ENCODE results near the gene DPF3. TPM values are rescaled to one million over a fixed set of nuclear protein-coding genes. Genes with fewer than 3 reads are reported as not detected.

Gene DPF3
- total RNA-seq, 2 experiments from 2014 or later, result 6.6 to 7.4 TPM

DNA sequence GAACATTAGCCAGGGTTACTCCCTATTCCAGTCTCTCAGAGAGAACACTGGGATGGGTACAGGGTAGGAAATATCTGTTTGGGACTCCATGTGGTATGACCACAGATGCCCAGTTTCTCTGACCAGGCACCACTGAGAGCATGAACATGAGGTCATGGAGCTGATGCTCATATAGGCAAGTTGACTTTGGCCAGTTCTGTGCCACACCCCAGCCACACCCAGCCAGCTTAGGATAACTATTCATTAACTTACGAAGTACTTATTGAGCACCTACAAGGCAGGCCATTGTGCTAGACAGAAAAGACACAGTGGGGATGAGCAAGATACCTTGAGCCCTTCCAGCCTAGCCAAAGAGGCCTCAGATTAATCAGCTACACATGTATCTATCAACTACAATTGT lies 262.5 kb downstream of the DPF3 start:
- H3K4me1 Mint-ChIP-seq, result no peaks in the 10 kb centered on the region
- H3K36me3 Mint-ChIP-seq (ENCODE audit: low read depth), result no peaks in the 10 kb centered on the region
- POLR2A ChIA-PET, result no interaction called here
- H3K4me3 Mint-ChIP-seq, result no peak overlapping the region
- H3K27ac Mint-ChIP-seq, result no peak overlapping the region
- DNase-seq, result no peak
- CTCF ChIA-PET, result no interaction called here
- H3K27me3 Mint-ChIP-seq, result peaks cover 57% of the 10 kb centered on the region
- peaks cover 3% of the 10 kb centered on the region for H3K9me3 Mint-ChIP-seq

DNA sequence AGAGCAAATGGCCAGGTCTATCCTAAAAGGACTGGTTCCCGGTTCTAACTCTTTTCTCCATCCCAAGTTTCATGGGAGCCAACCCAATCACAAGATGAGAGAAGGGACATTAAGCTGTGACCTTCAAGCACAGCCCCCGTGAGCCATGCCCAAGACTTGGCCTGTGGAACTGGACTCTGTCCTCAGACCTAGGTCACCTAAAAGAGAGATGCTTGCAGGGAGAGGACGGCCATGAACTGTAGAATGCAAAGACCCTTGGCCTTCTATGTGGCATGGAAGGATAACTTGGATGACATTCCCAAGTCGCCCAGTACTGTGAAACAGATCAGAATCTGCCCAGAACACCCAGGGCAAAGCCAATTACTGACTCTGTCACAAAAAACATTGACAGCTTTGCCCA lies 263.5 kb downstream of the DPF3 start:
- H3K4me1 Mint-ChIP-seq, result no peaks in the 10 kb centered on the region
- peaks cover 6% of the 10 kb centered on the region for H3K9me3 Mint-ChIP-seq
- DNase-seq, result no peak
- POLR2A ChIA-PET, result no interaction called here
- H3K27ac Mint-ChIP-seq, result no peak overlapping the region
- no peak overlapping the region for H3K4me3 Mint-ChIP-seq
- H3K27me3 Mint-ChIP-seq, result peaks cover 53% of the 10 kb centered on the region
- no peaks in the 10 kb centered on the region for H3K36me3 Mint-ChIP-seq (ENCODE audit: low read depth)
- CTCF ChIA-PET, result no interaction called here

GRCh38 chr14:72629534-72629933 lies 264.4 kb downstream of the DPF3 start:
- ChIA-PET CTCF (no interaction called here), POLR2A (no interaction called here)
- H3K9me3 Mint-ChIP-seq, result peaks cover 6% of the 10 kb centered on the region
- no peaks in the 10 kb centered on the region for H3K4me1 Mint-ChIP-seq
- H3K36me3 Mint-ChIP-seq (ENCODE audit: low read depth), result no peaks in the 10 kb centered on the region
- H3K27ac Mint-ChIP-seq, result no peak overlapping the region
- H3K4me3 Mint-ChIP-seq, result no peak overlapping the region
- H3K27me3 Mint-ChIP-seq, result peaks cover 47% of the 10 kb centered on the region
- no peak for DNase-seq

DNA sequence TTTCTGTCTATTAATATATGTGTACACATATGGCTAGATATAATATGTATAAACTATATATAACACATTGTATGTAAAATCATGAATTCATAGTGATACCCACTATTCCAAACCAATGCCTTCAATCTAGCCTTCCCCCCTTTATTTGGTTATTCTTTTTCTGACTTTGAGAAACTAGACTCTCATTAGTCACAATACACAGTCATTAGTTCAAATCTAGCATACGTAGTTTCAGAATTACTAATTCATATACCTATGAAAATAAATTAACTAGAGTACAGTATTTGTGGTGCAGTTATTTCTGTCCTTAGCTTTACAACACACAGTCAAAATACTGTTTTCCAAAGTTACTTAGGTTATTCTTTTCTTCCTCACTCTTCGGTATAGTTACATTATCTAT lies 268.2 kb downstream of the DPF3 start:
- ChIA-PET POLR2A (no interaction called here), CTCF (no interaction called here)
- H3K4me1 Mint-ChIP-seq, result no peaks in the 10 kb centered on the region

GRCh38 chr14:72621387-72622065 lies 272.4 kb downstream of the DPF3 start:
- DNase-seq, result no peak
- POLR2A ChIA-PET, result no interaction called here
- no peak overlapping the region for H3K4me3 Mint-ChIP-seq
- CTCF ChIA-PET, result interaction anchor here (0.7 kb wide), 1 partner anchor 11 kb away, joined by 3 read pairs; no protein-coding TSS in a partner anchor
- H3K9me3 Mint-ChIP-seq, result peaks cover 5% of the 10 kb centered on the region
- no peaks in the 10 kb centered on the region for H3K36me3 Mint-ChIP-seq (ENCODE audit: low read depth)
- peaks cover 26% of the 10 kb centered on the region for H3K27me3 Mint-ChIP-seq
- H3K27ac Mint-ChIP-seq, result no peak overlapping the region
- no peaks in the 10 kb centered on the region for H3K4me1 Mint-ChIP-seq

More for the DNA sequence above, 268.2 kb downstream of the DPF3 start:
- DNase-seq, result no peak
- peaks cover 38% of the 10 kb centered on the region for H3K27me3 Mint-ChIP-seq
- H3K9me3 Mint-ChIP-seq, result peaks cover 9% of the 10 kb centered on the region
- no peaks in the 10 kb centered on the region for H3K36me3 Mint-ChIP-seq (ENCODE audit: low read depth)
- H3K4me3 Mint-ChIP-seq, result no peak overlapping the region
- no peak overlapping the region for H3K27ac Mint-ChIP-seq

DNA sequence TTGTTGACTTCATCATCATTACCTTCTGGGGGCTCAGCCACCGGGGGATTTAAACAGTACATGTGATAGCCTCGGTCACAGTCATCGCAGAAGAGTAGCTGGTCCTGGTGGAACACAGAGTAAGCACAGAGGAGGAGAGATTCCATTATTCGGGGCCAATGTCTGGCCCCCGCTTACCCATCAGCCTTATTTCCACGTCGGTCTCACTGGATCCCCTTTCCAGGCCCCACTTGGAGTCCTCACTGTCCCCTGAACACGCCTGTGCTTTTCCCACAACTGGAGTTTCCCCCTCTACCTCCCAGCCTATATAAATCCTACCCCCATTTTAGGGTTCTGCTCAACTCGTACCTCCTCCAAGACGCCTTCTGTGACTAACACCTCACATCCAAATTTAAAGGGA lies 274.0 kb downstream of the DPF3 start:
- Mint-ChIP-seq H3K36me3 (ENCODE audit: low read depth) (no peaks in the 10 kb centered on the region), H3K4me1 (peaks cover 10% of the 10 kb centered on the region), H3K4me3 (no peak overlapping the region), H3K27me3 (peaks cover 26% of the 10 kb centered on the region), H3K9me3 (peaks cover 3% of the 10 kb centered on the region), H3K27ac (no peak overlapping the region)
- ChIA-PET POLR2A (no interaction called here), CTCF (no interaction called here)
- DNase-seq, result no peak

DNA sequence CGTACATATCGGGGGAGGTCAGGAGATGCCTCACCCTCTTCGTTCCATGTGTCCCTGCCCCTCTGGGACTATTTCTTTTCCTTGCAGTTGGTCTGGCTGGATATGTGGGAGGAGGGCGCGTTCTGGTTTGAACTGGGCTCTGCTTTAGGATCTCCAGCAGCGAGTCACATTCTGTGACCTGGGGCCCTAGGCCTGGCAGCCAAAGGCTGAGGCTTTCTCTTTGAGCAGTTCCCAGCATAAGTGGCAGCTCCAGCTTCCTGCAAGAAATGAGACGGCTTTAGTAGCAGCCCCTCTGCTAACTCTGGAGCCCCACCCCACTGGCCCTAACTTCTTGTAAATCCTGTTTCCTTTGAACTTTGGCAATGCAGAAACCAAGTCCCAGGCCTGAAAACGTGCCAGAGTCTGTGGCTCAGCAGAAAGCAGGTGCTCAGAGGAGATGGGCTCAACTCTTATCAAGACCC lies 274.8 kb downstream of the DPF3 start:
- peaks cover 24% of the 10 kb centered on the region for H3K27me3 Mint-ChIP-seq
- H3K4me1 Mint-ChIP-seq, result peaks cover 10% of the 10 kb centered on the region
- POLR2A ChIA-PET, result no interaction called here
- no peak overlapping the region for H3K4me3 Mint-ChIP-seq
- H3K36me3 Mint-ChIP-seq (ENCODE audit: low read depth), result no peaks in the 10 kb centered on the region
- peaks cover 3% of the 10 kb centered on the region for H3K9me3 Mint-ChIP-seq
- CTCF ChIA-PET, result no interaction called here
- no peak overlapping the region for H3K27ac Mint-ChIP-seq
- DNase-seq, result no peak

DNA sequence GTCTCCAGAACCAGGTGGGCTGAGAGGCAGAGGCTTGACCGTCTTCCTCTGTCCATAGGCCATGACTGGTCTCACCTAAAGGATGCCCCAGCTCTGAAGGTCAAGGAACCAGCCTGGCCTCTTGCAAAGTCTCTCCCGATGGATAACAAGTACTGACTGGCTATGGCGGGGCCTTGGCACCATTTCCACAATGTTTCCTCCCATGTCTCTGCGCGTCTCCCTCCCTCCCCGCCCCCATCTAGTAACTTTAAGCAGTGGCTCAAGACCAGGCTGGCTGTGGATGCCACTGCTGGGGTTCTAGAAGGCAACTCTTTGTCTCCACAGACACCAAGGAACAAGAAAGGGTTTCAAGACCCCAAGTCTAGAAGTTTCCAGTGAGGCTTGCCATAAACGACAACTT lies 275.5 kb downstream of the DPF3 start:
- DNase-seq, result no peak
- ChIA-PET CTCF (no interaction called here), POLR2A (no interaction called here)
- Mint-ChIP-seq H3K27me3 (peaks cover 22% of the 10 kb centered on the region), H3K27ac (no peak overlapping the region), H3K4me3 (no peak overlapping the region), H3K4me1 (peaks cover 10% of the 10 kb centered on the region), H3K9me3 (peaks cover 3% of the 10 kb centered on the region), H3K36me3 (ENCODE audit: low read depth) (no peaks in the 10 kb centered on the region)

- ChIA-PET POLR2A (no interaction called here), CTCF (interaction anchor here (0.5 kb wide), 1 partner anchor 1576 kb away, joined by 3 read pairs; no protein-coding TSS in a partner anchor)
- peaks cover 19% of the 10 kb centered on the region for H3K27me3 Mint-ChIP-seq
- peaks cover 10% of the 10 kb centered on the region for H3K4me1 Mint-ChIP-seq
- no peaks in the 10 kb centered on the region for H3K36me3 Mint-ChIP-seq (ENCODE audit: low read depth)
- no peak overlapping the region for H3K4me3 Mint-ChIP-seq
- no peak overlapping the region for H3K27ac Mint-ChIP-seq
- no peak for DNase-seq
- H3K9me3 Mint-ChIP-seq, result peaks cover under 1% of the 10 kb centered on the region
Observed at GRCh38 chr14:72617391-72618031, 276.4 kb downstream of the DPF3 start.

DNA sequence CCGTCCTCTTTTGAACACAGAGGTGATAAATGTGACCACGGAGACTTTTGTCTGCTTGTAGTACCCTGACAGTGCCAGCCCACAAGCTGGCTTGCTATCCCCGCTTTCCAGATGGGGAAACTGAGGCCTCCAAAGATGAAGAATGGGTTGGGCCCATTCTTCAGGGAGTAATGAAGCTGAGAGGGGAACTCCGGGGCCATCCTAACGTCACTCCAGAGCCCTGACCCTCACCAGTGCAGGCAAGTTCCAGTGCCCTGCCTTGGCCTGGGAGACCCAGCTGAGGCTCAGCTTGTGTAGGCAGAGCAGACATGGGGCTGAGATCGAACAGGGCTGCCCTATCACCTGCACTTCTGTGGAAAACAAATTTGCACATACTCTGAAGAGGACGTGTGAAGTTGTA lies 277.1 kb downstream of the DPF3 start:
- H3K27me3 Mint-ChIP-seq, result peaks cover 17% of the 10 kb centered on the region
- H3K4me1 Mint-ChIP-seq, result peaks cover 10% of the 10 kb centered on the region
- no peak for DNase-seq
- no peaks in the 10 kb centered on the region for H3K36me3 Mint-ChIP-seq (ENCODE audit: low read depth)
- no peak overlapping the region for H3K27ac Mint-ChIP-seq
- H3K4me3 Mint-ChIP-seq, result no peak overlapping the region
- ChIA-PET POLR2A (no interaction called here), CTCF (no interaction called here)
- H3K9me3 Mint-ChIP-seq, result no peaks in the 10 kb centered on the region

DNA sequence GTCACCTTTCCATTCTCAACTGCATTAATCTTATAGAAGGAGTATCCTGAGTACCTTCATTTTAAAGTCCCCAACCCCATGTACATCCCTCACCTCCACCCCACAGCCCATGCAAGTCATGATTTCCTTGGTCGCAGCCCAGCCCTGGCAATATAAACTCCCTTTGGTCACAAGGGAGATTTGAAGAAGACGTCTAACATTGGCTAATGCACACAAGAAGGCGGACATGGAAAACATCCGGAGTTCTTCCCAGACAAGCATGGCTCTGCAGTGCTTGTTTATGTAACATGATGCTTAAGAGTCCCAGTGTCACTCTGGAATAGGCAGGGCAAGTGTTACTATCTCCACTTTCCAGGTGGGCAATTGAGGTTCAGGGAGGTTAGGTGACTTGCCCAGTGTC lies 277.6 kb downstream of the DPF3 start:
- no peak for DNase-seq
- no peak overlapping the region for H3K4me3 Mint-ChIP-seq
- ChIA-PET POLR2A (no interaction called here), CTCF (no interaction called here)
- H3K36me3 Mint-ChIP-seq (ENCODE audit: low read depth), result no peaks in the 10 kb centered on the region
- peaks cover 10% of the 10 kb centered on the region for H3K4me1 Mint-ChIP-seq
- peaks cover 18% of the 10 kb centered on the region for H3K27me3 Mint-ChIP-seq
- no peaks in the 10 kb centered on the region for H3K9me3 Mint-ChIP-seq
- no peak overlapping the region for H3K27ac Mint-ChIP-seq

GRCh38 chr14:72615451-72616121 lies 278.3 kb downstream of the DPF3 start:
- peaks cover 21% of the 10 kb centered on the region for H3K27me3 Mint-ChIP-seq
- no peaks in the 10 kb centered on the region for H3K36me3 Mint-ChIP-seq (ENCODE audit: low read depth)
- no peak overlapping the region for H3K4me3 Mint-ChIP-seq
- ChIA-PET POLR2A (no interaction called here), CTCF (no interaction called here)
- no peaks in the 10 kb centered on the region for H3K9me3 Mint-ChIP-seq
- DNase-seq, result no peak
- H3K4me1 Mint-ChIP-seq, result peaks cover 10% of the 10 kb centered on the region
- peak overlapping the region; percentile 25 for H3K27ac Mint-ChIP-seq

- no peak overlapping the region for H3K4me3 Mint-ChIP-seq
- no peaks in the 10 kb centered on the region for H3K9me3 Mint-ChIP-seq
- H3K4me1 Mint-ChIP-seq, result peaks cover 10% of the 10 kb centered on the region
- H3K27ac Mint-ChIP-seq, result no peak overlapping the region
- H3K36me3 Mint-ChIP-seq (ENCODE audit: low read depth), result no peaks in the 10 kb centered on the region
- CTCF ChIA-PET, result interaction anchor here (0.6 kb wide), 1 partner anchor 759 kb away, joined by 3 read pairs; no protein-coding TSS in a partner anchor
- POLR2A ChIA-PET, result no interaction called here
- no peak for DNase-seq
- H3K27me3 Mint-ChIP-seq, result peaks cover 20% of the 10 kb centered on the region
Observed at GRCh38 chr14:72614891-72615415, 278.9 kb downstream of the DPF3 start.

Data from activated CD4-positive, alpha-beta T cell treated with anti-CD3 and anti-CD28 coated beads, Interleukin-2, amount 10 ng/mL, durations not matched to agents 7 days and 5 days (primary cell).